ENCODE data around the gene ADGRB3. TPM values are rescaled to one million over a fixed set of nuclear protein-coding genes. Genes with fewer than 3 reads are reported as not detected.
"Not testable (repeated sequence)": the region's sequence is repeated elsewhere in the genome, so short reads cannot be mapped to it uniquely, and the experiment has no call there.

The ADGRB3 gene
- total RNA-seq, 1 experiment from 2014 or later, result 0.24 TPM

DNA sequence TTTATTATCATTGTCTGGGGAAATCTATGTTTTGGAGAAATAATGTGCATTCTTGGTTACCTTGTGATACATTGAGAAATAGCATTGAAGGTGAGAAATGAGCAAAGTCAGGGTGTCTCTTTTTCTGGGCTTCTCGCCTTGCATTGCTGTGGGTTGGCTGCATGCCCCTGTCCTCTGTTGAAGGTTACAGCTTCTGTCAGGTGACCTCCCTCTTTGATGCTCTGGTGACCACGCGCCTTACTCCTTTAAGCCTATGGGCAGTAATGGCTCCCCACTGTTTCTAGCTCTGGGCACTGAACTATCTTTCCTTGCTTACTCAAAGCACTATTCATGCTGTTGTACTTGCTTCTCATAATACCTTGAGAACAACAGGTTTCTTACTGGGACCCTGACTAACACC lies 14.6 kb downstream of the ADGRB3 start:
- no peak for DNase-seq (ENCODE audit: low read depth)

DNA sequence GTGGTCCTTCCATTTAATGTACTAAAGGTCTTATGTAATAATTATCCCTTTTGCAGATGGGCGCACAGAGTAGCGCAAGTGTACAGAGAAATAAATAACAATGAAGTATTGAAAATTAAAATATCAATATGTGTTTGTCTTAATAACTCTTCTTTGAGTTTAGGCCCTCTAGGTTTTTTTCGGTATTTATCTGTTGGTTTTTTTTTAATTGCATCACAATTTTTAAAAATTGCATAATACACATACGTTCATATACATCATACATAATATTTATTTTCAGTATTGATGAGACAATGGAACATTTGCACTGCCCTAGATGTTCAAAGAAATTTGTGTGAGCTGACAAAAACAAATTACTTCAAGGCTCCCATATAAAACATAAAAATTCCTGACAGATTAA lies 15.1 kb downstream of the ADGRB3 start:
- DNase-seq (ENCODE audit: low read depth), result no peak

DNA sequence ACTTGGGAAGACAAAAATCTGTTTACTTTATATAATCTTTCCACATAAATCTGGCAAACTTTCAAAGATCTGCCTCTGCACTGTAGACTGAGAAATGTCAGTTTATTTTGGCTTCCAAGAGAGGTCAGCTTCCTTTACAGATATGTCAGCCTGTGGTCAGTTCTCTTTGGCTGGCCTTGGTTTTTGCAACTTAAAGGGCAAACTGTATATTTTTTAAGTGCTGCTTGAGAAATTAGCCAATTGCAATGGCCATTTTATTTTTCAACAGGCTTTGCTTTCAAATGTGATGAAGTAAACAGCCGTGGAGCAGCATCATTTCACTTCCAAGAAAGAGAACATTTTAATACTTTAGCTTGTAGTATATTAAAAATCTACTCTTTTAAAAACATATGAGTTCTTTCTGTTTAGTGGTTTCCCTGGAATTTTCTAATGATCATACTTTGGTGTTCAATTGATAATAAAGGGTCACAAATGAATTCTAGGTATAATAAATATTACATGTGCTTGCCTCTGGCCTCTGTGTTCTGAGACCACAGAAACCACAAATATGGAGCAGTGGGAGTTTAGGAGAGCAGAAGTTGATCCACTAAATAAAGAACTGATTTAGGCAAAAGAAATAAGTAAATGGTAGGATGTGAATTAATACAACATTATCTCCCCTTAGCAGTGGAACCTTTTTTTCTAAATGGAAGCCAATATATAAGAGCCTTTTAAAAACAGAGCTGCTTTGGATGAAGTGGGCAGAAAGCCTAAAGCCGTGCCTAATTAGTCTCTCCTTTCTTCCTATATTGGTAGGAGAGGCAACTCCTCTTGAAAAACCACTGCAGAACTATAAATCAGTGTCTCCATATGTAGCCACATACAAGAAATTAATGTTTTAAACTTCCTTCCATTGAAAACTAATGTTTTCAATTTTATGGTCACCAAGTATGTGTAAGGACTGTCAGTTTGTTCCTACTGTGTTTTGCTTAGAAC lies 16.2 kb downstream of the ADGRB3 start:
- peak; percentile 15 for DNase-seq (ENCODE audit: low read depth)

DNA sequence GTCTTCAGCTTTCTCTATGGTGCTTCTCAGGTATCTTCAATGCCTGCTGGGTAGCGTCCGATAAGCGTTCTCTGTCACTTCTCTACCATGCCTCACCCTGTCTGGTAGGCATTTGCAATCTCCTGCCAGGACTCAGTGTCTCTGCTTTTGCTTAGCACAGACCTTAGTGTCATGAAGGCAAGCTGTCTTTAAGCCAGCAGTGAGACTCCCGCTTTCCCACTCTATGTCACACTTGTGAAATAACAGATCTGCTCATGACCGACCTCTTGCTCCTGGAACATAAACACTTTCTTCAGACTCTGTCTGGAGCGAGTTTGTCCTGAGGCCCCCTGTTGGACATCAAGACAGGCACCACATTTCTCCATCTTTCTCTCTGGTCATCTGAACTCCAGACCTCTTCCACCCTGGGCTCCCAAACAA lies 17.0 kb downstream of the ADGRB3 start:
- no peak for DNase-seq (ENCODE audit: low read depth)

DNA sequence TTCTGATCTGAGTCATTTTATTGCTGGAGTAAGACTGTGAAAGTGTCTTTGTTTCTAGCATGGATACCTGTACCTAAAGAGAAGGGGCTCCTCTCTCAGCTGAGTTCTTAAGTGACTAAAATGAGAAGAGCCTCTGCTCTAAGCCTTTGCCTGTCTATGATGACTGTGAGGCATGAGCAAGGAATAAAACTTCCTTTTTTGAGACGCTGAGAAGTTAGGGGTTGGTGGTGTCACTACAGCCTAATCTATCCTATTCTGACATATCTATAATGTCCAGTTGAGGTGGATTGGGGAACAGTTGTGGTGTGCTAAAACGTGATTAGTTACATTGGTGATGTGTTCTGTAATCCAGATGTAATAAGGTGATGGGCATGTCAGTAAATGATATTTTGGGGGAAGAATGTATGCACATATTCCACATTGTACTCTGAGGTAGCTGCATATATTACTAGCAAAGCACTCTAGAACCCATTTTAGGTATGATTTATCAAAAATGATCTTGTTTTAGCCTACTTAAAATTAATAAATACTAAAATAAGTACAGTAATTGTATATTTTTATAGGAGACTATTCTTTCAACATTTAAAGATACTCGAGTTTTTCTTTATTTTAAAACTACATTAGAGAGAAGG lies 18.1 kb downstream of the ADGRB3 start:
- DNase-seq (ENCODE audit: low read depth), result no peak

DNA sequence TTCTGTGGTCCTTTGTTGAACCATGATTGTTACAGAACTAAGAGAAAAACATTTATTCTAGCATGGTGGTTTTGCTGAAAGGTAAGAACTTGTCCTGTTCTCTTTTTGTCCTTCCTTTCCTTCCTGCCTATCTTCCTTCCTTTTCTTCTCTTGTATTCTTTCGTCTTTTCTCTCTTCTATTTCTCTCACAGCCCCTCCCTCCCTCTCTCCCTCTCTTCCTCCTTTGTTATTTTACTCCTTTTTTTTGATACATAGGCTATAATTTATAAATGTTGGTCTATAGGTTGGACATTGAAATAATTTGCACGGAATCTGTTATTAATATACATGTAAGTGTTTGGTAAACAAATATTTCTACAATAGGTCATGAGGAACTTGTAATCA lies 18.6 kb downstream of the ADGRB3 start:
- DNase-seq (ENCODE audit: low read depth), result no peak

DNA sequence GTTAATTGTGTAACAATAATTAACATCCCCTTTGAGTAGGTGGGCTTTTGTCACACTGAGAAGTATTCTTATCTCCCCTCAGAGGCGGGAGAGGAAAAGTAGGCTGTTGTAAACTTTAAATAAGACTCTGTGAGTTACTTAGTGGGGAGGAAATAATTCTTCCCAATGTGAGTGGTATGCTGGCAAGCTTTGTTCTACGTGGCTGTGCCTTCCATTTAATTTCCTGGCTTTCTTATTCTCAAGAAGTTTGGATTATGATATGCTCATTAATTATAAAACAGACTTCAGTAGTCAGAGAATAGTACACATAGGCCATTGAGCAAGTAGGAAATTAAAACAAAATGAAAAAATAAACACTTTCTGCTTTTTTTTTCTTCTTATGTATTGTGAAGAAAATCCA lies 19.1 kb downstream of the ADGRB3 start:
- no peak for DNase-seq (ENCODE audit: low read depth)

DNA sequence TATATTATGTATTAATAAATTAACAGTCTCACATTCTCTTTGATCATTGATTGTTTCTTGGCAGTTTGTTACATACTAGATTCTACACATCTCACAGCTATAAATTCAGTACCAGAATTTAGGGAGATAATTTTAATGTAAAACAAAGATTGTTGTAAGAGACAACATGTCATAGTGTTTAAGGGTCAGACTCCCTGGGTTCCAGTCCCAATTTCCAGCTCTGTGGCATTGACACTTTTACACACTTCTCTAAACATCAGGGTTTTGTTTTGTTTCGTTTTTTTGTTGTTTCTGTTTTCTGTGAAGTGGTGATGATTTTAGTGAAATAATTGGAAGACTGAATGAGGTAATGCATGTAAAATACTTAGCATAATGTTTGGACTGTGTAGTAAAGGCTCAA lies 19.9 kb downstream of the ADGRB3 start:
- no peak for DNase-seq (ENCODE audit: low read depth)

DNA sequence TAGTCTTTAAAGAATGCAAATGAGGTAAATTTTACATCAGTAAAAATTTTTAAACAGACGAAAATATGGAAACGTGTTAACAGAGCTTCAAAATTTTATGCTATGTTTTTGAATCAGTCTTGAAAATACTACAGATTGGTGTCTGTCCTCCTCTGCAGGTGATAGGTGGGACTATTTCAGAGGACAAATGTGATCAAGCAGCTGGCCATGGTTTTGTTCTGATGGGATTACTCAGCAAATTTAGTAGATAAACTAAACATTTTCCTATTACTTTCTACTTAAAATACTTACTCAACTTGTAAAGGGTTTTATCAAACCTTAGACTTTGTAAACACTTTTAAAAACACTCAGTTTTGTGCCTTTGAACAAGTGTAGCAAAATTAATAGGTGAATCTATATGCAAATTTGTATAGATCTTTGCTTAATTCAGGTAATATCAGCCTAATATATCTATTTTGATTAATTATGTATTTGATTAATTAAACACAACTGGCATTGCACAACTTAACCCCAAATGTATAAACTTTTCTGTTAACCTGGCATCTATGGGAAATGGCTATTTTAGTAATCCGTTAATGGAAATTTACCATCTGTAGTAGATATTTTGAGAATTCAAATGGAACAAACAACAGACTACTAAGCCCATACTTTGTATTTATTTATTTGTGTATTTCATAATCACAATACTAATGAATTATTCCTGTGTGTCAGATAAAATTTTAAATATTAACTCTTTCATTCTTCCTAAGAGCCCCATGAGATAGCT lies 22.5 kb downstream of the ADGRB3 start:
- no peak for DNase-seq (ENCODE audit: low read depth)

DNA sequence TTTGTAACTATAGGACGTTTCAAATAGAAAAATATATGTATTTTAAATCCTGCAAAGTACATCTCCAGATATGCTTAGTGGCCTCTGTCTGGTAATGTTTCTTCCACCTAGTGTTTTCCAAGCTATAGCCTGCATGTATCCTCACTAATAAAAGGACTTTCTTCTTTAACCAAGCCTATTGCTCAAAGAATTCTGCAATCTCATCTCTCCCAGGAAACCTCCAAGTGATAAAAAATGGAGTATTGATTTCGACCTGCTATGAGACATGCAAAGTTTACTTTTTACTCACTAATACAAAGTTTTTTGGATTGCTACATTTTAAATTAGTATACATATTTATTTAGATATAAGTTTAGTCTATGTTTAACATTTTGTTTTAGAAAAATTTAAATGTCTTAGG lies 23.3 kb downstream of the ADGRB3 start:
- no peak for DNase-seq (ENCODE audit: low read depth)

DNA sequence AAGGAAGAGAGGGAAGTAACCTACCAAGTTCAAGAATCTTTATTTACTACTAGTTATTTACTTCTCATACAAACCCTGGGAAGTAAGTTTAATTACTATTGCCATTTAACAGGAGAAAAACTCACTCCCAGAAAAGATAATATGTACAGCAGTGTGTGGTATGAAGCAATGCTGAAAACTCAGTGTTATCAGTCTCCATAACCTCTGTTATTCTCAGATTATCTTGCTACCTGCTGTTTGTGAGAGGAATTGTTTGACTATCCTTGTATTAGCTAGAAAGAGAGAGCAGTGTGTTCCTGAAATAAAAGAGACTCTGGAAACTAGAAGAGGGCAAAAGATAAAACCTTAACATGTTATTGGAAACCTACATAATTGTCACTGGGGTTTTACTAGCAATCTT lies 38.2 kb downstream of the ADGRB3 start:
- no peak for DNase-seq (ENCODE audit: low read depth)

DNA sequence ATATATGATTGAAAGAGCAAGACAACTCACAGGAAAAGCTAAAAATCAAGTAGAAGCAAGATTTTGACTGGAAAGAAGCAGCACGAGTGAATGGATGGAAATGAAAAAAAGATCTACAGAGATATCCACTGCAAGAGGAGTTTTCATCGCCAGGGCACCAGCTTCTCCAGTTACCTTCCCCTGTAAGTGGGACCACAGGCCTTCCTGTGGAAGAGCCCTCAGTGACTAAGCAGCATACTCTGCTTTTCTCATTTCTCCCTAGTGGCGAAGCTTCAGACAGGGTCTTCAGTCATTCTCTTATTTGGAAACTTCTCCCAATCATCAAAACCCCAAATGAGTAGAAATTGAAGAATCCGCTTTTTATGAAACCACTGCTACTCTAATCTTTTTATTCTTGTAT lies 40.5 kb downstream of the ADGRB3 start:
- no peak for DNase-seq (ENCODE audit: low read depth)

DNA sequence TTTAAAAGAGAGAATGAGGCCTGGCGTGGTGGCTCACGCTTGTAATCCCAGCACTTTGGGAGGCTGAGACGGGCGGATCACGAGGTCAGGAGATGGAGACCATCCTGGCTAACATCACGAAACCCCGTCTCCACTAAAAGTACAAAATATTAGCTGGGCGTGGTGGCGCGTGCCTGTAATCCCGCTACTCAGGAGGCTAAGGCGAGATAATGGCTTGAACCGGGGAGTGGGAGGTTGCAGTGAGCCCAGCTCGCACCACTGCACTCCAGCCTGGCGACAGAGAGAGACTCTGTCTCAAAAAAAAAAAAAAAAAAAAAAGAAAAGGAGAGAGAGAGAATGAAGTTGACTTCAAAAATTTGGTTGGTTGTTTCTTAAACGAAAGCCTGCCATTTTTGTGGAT lies 41.0 kb downstream of the ADGRB3 start:
- DNase-seq (ENCODE audit: low read depth), result not testable (repeated sequence)

DNA sequence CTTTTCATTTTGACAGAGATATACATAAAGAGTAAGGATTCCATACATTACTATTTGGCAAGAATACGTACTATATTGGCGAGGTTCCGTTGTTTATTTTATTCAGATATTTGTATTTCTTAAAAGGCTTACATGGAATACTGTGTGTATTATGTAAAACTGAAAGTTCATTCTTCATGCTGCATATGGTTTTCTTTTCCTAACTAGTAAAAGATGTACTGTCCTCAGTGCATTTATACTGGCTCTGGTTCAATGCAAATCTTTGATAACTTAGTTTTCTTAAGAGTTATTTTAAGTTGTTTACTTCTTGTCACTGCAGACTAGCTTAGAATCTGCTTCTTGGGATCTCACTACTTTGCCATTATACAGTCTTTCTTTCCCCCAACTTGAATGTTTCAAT lies 42.0 kb downstream of the ADGRB3 start:
- no peak for DNase-seq (ENCODE audit: low read depth)

DNA sequence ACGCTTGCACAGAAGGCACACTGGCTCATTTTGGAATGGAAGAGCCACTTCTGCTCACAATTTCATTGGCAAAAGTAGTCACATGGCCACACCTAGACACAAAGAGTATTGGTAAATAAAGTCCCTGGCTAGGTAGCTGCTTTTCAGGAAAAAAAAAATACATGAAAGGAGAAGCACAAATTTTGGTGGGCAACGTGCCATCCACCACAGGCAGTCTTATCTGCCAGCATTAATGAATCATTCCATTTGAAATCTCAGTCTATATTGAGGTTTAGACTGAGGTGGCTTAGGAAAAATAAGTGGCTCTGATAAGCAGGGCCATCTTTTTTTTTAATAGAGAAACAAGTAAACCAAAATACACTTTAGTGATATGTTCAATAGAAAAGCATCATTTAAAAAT lies 44.3 kb downstream of the ADGRB3 start:
- no peak for DNase-seq (ENCODE audit: low read depth)

DNA sequence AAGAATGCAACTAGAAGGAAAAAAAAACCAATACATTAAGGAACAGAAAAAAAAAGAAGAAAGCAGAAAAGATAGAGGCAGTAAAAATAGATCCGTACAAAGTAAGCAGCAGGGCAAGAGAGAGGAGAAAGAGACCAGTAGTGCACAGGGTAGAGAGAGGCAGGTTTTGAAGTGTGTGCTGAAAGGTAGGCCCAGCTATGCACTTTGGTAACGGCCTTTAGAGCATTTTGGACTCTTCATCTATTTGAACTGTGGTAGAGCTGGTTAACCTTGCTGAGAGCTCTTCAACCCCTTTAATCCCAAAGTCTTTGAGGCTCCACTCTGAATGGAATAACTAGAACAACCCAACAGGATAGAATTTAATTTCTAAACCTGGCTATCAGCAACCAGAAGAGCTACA lies 45.2 kb downstream of the ADGRB3 start:
- no peak for DNase-seq (ENCODE audit: low read depth)

DNA sequence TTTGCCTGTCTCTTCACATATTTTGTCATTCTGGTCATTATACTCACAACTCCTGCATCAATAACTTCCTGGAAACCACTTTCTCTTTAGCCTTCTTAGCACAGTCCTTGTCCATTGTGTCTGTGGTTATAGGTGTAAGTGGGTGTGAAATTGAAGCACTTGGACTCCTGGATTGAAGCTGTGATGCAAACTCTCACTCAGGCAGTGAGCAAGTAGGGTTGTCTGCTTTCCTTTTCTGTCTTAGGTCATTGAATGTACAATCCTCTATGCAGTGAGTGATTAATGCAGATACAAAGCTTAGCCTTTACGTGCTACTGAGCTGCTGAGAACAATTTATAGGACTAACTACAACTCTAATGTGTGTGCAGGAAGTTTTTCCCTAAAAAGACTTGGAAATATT lies 54.8 kb downstream of the ADGRB3 start:
- DNase-seq (ENCODE audit: low read depth), result no peak

DNA sequence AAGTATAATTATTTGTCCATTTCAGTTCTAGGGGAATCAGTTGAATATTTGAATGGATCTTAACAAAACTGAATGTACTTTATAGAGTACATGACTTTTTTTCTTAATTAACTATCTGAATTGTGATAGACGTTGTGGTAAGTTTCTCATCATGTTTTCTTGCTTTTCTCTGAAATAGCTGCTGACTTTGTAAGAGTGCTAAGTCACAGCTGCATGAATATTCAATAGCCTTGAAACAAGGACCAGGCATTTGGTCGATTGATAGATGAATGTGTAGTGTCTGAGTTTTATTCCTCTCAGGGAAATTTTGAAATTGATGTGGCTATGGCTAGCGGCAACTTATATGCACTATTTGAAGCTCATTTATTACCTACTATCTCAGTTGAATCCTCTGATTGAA lies 56.0 kb downstream of the ADGRB3 start:
- no peak for DNase-seq (ENCODE audit: low read depth)

DNA sequence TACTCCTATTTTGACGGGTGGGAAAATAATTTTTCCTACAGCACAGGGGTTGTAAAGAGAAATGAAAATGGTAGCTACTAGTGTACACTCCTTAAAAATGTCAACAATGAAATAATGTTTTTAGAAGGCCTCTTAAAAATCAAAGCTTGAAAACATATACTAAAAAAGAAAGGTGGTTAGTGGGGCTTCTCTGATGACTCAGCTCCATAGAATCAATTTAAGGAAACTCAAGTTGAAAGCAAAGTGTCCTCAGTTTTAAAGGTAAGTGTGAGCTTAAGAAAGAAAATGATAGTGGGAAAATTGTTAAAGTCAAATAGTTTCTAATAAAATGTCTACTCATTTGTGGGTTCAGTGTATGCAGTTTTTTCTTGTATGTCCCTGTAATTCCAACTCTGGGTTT lies 58.2 kb downstream of the ADGRB3 start:
- DNase-seq (ENCODE audit: low read depth), result no peak

DNA sequence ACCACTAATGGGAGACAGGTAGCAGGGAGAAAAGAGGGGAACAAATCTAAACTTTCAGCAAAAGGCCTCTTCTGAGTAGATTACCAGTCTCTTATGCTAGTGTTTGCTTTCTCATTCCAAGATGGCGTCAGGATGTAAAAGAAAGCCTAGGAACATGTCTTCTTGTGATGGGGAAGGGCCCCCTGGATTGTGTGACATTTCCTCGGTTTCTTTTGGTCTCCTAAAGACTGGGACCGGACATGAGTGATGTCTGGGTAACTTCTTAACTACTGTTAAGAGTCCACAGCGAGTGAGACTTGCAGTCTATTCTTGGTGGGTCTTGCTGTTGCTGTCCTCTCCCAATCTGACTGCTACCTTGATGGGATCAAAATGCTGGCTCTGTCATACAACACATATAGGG lies 60.3 kb downstream of the ADGRB3 start:
- DNase-seq (ENCODE audit: low read depth), result no peak

DNA sequence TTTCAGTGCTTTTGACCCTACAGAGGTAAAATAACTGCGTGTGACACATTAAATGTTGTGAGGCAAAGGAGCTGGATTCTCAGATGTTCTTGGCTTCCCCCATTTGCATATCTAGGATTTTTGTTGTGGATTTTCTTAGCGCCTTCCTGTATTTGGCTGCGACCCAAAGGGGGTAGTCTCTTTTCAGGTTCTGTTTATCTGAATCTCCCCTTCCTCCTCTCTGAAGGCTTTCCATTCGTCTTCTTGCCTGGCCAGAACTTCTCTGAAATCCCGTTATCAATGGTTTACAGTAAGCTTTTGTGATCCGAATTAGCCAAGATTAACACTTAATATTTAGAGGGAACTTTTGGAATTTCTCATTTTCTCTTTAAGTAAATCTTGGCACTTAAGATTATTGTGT lies 60.8 kb downstream of the ADGRB3 start:
- DNase-seq (ENCODE audit: low read depth), result no peak

DNA sequence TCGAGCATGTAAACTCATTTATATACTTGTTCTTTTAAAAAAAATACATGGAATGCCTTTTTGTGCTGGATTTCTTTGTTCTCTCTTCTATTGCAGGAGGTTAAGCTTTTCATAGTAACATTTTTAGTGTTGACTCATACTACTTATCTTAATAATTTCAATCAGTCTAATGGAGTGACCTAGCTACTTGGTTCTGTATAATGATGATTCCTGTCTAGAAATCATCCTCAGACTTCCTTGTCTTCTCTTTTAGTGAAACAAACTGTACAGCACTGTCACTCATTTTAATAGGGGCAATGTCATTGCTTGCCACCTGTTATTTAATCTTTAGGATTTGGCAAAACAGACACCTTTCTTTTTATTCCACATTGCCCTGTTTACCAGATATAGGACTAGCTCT lies 62.3 kb downstream of the ADGRB3 start:
- DNase-seq (ENCODE audit: low read depth), result no peak
